Neural cell (in vitro differentiated cells): Measurements from ENCODE around the gene FRA10AC1. TPM values are rescaled to one million over a fixed set of nuclear protein-coding genes. Genes with fewer than 3 reads are reported as not detected.

Source experiments
- H2AFZ ChIP-seq: fragments of 200-600, 300-800 bp; sonication (generic), shearing (Covaris generic); 2 replicates; pipeline ENCODE4 v1.6.0; 2014; ENCODE audit warnings: low read depth, mild to moderate bottlenecking, antibody characterized with exemption, low read length, moderate library complexity
- H3F3A ChIP-seq: fragments of 200-600 bp; shearing (Covaris generic); 2 replicates; pipeline ENCODE4 v1.6.1; 2016; ENCODE audit warnings: mild to moderate bottlenecking, moderate library complexity, mixed read lengths, antibody characterized with exemption, low read length; ENCODE audit not compliant: insufficient read depth, poor library complexity, severe bottlenecking
- H3K27ac ChIP-seq: fragments of 200-600, 300-800 bp; sonication (generic), shearing (Covaris generic); 2 replicates; pipeline ENCODE4 v1.5.1; 2014; ENCODE audit warnings: mild to moderate bottlenecking, low read length, moderate library complexity
- H3K27me3 ChIP-seq: fragments of 300-800, 200-600 bp; sonication (generic), shearing (Covaris generic); 2 replicates; pipeline ENCODE4 v1.6.0; 2014; ENCODE audit warnings: mild to moderate bottlenecking, low read depth, low read length, moderate library complexity; ENCODE audit not compliant: insufficient read depth
- H3K36me3 ChIP-seq: fragments of 300-800, 200-600 bp; sonication (generic), shearing (Covaris generic); 2 replicates; pipeline ENCODE4 v1.5.1; 2014; ENCODE audit warnings: mild to moderate bottlenecking, antibody characterized with exemption, low read length, moderate library complexity; ENCODE audit not compliant: insufficient read depth
- H3K4me2 ChIP-seq: fragments of 300-800, 200-600 bp; sonication (generic), shearing (Covaris generic); 2 replicates; pipeline ENCODE4 v1.6.0; 2014; ENCODE audit warnings: mild to moderate bottlenecking, low read length
- H3K4me3 ChIP-seq: fragments of 300-800, 200-600 bp; sonication (generic), shearing (Covaris generic); 2 replicates; pipeline ENCODE4 v1.5.1; 2014; ENCODE audit warnings: mild to moderate bottlenecking, low read length, moderate library complexity
- H3K79me2 ChIP-seq: fragments of 200-600 bp; shearing (Covaris generic); replicated peaks from 2 replicates; pipeline ENCODE4 v1.6.0; 2014; ENCODE audit warnings: mild to moderate bottlenecking, low read length, moderate library complexity; ENCODE audit not compliant: insufficient read depth
- H3K9ac ChIP-seq: fragments of 300-800, 200-600 bp; sonication (generic), shearing (Covaris generic); 2 replicates; pipeline ENCODE4 v1.6.1; 2016; ENCODE audit warnings: mild to moderate bottlenecking, low read length, mixed read lengths
- H3K9me2 ChIP-seq: fragments of 200-600 bp; shearing (Covaris generic); 2 replicates; pipeline ENCODE4 v1.6.1; 2016; ENCODE audit warnings: mild to moderate bottlenecking, low read length, mixed read lengths; ENCODE audit not compliant: insufficient read depth
- H3K9me3 ChIP-seq: fragments of 200-600, 300-800 bp; sonication (generic), shearing (Covaris generic); 2 replicates; pipeline ENCODE4 v1.6.1; 2016; ENCODE audit warnings: mild to moderate bottlenecking, mixed run types, low read length, moderate library complexity, mixed read lengths
- H4K20me1 ChIP-seq: fragments of 200-600 bp; shearing (Covaris generic); 2 replicates; pipeline ENCODE4 v1.6.1; 2016; ENCODE audit warnings: mild to moderate bottlenecking, mixed run types; ENCODE audit not compliant: insufficient read depth
- EP300 ChIP-seq: fragments of 450-650 bp; conservative IDR thresholded peaks from 2 replicates; pipeline ENCODE4 v1.6.1; 2014; ENCODE audit warnings: antibody characterized with exemption, mild to moderate bottlenecking, moderate library complexity; ENCODE audit not compliant: poor library complexity, severe bottlenecking
- EZH2 ChIP-seq: fragments of 200-600, 300-800 bp; shearing (Covaris generic), sonication (generic); IDR thresholded peaks from 2 replicates; pipeline ENCODE4 v1.6.1; 2014; ENCODE audit warnings: antibody characterized with exemption, low read length, borderline replicate concordance, mild to moderate bottlenecking; ENCODE audit not compliant: insufficient read depth, poor library complexity, severe bottlenecking
- MXI1 ChIP-seq: fragments of 450-650 bp; conservative IDR thresholded peaks from 2 replicates; pipeline ENCODE4 v1.6.1; 2014; ENCODE audit warnings: antibody characterized with exemption, mild to moderate bottlenecking; ENCODE audit not compliant: poor library complexity, severe bottlenecking
- POLR2AphosphoS5 ChIP-seq: IDR thresholded peaks from 2 replicates; pipeline ENCODE4 v1.6.1; 2012
- RAD21 ChIP-seq: fragments of 450-650 bp; conservative IDR thresholded peaks from 2 replicates; pipeline ENCODE4 v1.6.1; 2014; ENCODE audit warnings: antibody characterized with exemption, mild to moderate bottlenecking, moderate library complexity
- SMC3 ChIP-seq: fragments of 450-650 bp; conservative IDR thresholded peaks from 2 replicates; pipeline ENCODE4 v1.6.1; 2014; ENCODE audit warnings: antibody characterized with exemption, mild to moderate bottlenecking, moderate library complexity; ENCODE audit not compliant: poor library complexity
- TAF1 ChIP-seq: IDR thresholded peaks from 2 replicates; pipeline ENCODE4 v1.6.1; 2012; ENCODE audit warnings: low read depth
- polyA plus RNA-seq: library from polyadenylated mRNA; depleted of rRNA; stranded (reverse); fragments of >200 nt; gene quantifications from 2 replicates; pipeline ENCODE4 v1.2.3, GENCODE V29; 2014
- TF ChIP-seq, protein P1 (sequence below): IDR thresholded peaks from 2 replicates; pipeline ENCODE4 v1.6.1; 2012; ENCODE audit warnings: borderline replicate concordance
- TF ChIP-seq, protein P2 (sequence below): fragments of 450-650 bp; IDR thresholded peaks from 2 replicates; pipeline ENCODE4 v1.5.1; 2014; ENCODE audit warnings: antibody characterized with exemption, mild to moderate bottlenecking, moderate library complexity; ENCODE audit not compliant: poor library complexity, severe bottlenecking

The FRA10AC1 gene
- polyA plus RNA-seq, 1 donor from 2014 or later, result 22.8 TPM

DNA sequence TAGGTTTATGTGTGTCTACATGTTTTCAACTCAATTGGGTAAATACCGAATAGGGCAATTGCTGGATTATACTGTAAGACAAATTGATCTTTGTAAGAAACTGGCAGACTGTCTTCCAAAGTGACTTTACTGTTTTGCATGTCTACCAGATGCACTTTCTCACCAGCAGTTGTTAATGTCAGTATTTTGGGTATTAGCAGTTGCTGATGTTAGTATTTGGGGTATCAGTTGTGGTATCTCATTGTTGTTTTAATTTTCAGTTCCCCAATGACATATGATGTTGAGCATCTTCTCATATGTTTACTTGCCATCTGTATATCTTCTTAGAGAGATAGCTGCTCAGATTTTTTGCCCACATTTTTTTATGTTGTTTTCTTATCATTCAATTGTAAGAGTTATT, 79.5 kb downstream of the FRA10AC1 start:
- Histone ChIP-seq H3K27me3 (no peaks in the 10 kb centered on the region), H3F3A (no peaks in the 10 kb centered on the region), H3K9me3 (no peaks in the 10 kb centered on the region), H3K79me2 (no peaks in the 10 kb centered on the region), H2AFZ (no peak overlapping the region), H4K20me1 (no peaks in the 10 kb centered on the region), H3K9me2 (no peaks in the 10 kb centered on the region), H3K4me3 (no peak overlapping the region), H3K27ac (no peak overlapping the region), H3K9ac (no peak overlapping the region), H3K4me2 (no peak overlapping the region), H3K36me3 (no peaks in the 10 kb centered on the region)
- TF ChIP-seq, protein P1, sequence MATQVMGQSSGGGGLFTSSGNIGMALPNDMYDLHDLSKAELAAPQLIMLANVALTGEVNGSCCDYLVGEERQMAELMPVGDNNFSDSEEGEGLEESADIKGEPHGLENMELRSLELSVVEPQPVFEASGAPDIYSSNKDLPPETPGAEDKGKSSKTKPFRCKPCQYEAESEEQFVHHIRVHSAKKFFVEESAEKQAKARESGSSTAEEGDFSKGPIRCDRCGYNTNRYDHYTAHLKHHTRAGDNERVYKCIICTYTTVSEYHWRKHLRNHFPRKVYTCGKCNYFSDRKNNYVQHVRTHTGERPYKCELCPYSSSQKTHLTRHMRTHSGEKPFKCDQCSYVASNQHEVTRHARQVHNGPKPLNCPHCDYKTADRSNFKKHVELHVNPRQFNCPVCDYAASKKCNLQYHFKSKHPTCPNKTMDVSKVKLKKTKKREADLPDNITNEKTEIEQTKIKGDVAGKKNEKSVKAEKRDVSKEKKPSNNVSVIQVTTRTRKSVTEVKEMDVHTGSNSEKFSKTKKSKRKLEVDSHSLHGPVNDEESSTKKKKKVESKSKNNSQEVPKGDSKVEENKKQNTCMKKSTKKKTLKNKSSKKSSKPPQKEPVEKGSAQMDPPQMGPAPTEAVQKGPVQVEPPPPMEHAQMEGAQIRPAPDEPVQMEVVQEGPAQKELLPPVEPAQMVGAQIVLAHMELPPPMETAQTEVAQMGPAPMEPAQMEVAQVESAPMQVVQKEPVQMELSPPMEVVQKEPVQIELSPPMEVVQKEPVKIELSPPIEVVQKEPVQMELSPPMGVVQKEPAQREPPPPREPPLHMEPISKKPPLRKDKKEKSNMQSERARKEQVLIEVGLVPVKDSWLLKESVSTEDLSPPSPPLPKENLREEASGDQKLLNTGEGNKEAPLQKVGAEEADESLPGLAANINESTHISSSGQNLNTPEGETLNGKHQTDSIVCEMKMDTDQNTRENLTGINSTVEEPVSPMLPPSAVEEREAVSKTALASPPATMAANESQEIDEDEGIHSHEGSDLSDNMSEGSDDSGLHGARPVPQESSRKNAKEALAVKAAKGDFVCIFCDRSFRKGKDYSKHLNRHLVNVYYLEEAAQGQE, result no peak
- TF ChIP-seq RAD21 (no peak), EP300 (no peak), POLR2AphosphoS5 (no peak), SMC3 (no peak), TAF1 (no peak), EZH2 (no peak), MXI1 (no peak)
- TF ChIP-seq, protein P2, sequence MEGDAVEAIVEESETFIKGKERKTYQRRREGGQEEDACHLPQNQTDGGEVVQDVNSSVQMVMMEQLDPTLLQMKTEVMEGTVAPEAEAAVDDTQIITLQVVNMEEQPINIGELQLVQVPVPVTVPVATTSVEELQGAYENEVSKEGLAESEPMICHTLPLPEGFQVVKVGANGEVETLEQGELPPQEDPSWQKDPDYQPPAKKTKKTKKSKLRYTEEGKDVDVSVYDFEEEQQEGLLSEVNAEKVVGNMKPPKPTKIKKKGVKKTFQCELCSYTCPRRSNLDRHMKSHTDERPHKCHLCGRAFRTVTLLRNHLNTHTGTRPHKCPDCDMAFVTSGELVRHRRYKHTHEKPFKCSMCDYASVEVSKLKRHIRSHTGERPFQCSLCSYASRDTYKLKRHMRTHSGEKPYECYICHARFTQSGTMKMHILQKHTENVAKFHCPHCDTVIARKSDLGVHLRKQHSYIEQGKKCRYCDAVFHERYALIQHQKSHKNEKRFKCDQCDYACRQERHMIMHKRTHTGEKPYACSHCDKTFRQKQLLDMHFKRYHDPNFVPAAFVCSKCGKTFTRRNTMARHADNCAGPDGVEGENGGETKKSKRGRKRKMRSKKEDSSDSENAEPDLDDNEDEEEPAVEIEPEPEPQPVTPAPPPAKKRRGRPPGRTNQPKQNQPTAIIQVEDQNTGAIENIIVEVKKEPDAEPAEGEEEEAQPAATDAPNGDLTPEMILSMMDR, result no peak

DNA sequence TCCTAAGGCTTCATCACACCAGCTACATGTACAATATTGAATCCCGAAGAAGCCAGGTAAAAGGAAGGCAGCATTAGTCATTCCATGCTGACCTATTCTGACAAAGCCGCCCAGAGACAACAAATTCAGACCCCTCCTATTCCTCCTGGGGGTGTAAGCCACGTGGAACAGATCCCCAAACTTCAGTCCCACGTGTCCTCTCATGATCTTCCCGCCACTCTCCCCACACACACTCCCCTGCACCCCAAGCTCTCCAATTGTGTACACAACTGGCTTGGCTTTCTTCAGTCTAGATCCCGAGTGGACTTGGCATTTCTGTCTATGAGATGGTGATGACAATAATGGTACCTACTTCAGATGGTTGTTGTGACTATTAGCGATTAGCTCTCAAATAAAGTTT, 81.5 kb downstream of the FRA10AC1 start:
- Histone ChIP-seq H2AFZ (no peak overlapping the region), H3K9ac (no peak overlapping the region), H3K79me2 (no peaks in the 10 kb centered on the region), H3F3A (no peaks in the 10 kb centered on the region), H3K27ac (no peak overlapping the region), H4K20me1 (no peaks in the 10 kb centered on the region), H3K36me3 (no peaks in the 10 kb centered on the region), H3K9me3 (no peaks in the 10 kb centered on the region), H3K4me2 (no peak overlapping the region), H3K9me2 (no peaks in the 10 kb centered on the region), H3K4me3 (no peak overlapping the region), H3K27me3 (no peaks in the 10 kb centered on the region)
- no peak for TF ChIP-seq MXI1
- TF ChIP-seq, protein P1, result no peak

Other genes with a start within 250 kb of the FRA10AC1 start
- 0.47 TPM in 1 of 2 replicates, not detected in the other for gene MYOF, start 220.3 kb downstream of the FRA10AC1 start, polyA plus RNA-seq
- gene CEP55, start 206.0 kb downstream of the FRA10AC1 start, polyA plus RNA-seq, result 0.16 and 0.67 TPM in 2 replicates
- gene FFAR4, start 135.9 kb downstream of the FRA10AC1 start, polyA plus RNA-seq, result not detected in 2 replicates
- 0.73 and 1.9 TPM in 2 replicates for gene RBP4, start 101.4 kb downstream of the FRA10AC1 start, polyA plus RNA-seq
- not detected in 2 replicates for gene PDE6C, start 90.1 kb downstream of the FRA10AC1 start, polyA plus RNA-seq
- gene LGI1, start 55.3 kb upstream of the FRA10AC1 start, polyA plus RNA-seq, result 2.1 and 2.5 TPM in 2 replicates
- gene SLC35G1, start 191.4 kb upstream of the FRA10AC1 start, polyA plus RNA-seq, result 3.3 and 3.5 TPM in 2 replicates